GM03348 (cell line): ENCODE results near the gene MDK.

Experiments
- DNase-seq: peaks from one replicate; pipeline ENCODE4 v3.0.0; 2012; ENCODE audit warnings: low spot score

MDK gene

GRCh38 chr11:46402957-46403902 lies 21.8 kb downstream of the MDK start:
- DNase-seq: no peak

- peak; percentile 58 for DNase-seq
Measured at GRCh38 chr11:46404476-46405017, 23.1 kb downstream of the MDK start.

DNA sequence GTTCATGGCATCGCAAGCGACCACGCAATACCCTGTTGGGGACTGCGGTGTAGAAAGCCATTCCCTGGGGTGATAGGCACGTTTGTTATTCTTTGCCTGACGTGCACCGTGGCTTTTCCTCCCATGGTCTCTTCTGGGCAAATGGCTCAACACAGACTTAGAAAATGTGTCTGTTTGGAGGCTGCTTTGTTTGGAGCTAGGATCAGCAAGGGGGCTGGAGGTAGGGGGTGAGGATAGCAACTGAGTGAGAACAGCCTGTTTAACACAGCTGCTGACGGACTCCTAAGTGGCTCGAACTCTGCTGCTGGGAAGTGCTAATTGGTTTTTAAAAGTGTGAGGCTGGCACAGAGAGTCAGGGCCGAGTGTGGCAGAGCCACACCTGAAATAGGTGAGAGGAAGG lies 26.2 kb downstream of the MDK start:
- no peak for DNase-seq

GRCh38 chr11:46408407-46408986 lies 27.0 kb downstream of the MDK start:
- no peak for DNase-seq

DNA sequence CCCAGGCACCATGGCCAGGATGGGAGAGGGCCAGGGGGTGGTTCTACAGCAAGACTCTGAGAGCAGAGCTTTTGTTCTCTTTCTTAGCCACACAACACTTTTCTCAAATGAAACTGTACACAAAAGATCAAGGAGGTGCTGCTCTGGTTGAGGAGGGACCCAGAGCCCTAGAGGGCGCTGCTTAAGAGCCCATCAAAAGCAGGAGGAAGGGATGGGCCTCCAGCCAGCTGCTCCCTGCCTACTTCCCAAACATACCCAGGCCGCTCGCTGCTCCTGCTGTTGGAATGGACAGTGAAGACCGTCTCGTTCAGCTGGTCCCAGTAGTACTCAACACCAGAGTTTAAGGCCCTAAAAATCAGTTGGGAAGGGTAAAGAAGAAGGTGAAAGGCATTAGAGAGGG lies 28.6 kb downstream of the MDK start:
- DNase-seq: no peak

GRCh38 chr11:46413760-46414465 lies 32.4 kb downstream of the MDK start:
- DNase-seq: no peak

DNA sequence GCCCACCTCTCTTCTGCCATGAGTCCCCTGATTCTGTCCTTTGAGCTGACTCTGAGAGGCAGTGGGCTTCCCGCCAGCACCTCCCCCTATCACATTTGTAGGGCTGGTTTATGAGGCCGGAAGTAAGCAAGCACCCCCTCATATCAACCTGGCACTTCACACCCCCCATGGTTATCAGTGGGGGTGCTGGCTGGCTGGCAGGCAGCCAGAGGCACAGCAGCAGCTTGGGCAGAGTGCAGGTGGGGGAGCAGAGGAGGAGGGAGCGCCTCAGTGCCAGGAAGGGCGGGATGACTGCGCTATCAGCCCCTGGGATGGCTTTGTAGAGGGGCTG lies 33.0 kb downstream of the MDK start:
- no peak for DNase-seq

DNA sequence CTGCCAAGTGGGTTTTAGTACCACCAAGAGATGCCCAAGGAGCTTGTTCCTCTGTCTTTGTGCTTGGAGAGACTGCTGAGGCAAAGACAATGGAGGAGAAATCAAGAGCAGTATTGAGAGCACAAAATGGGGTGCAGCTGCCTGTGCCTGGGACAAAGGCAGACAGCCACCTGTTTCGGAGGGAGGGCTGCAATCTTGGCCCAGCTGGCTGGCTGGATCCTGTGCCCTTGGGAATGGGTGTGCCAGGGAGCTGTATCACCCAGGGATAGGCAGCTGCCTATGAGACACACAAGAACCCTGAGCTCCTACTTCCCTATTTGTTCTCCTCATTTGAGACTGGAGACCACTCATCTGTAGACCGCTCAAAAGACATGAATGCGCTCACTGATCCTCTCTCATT lies 33.4 kb downstream of the MDK start:
- no peak for DNase-seq

- no peak for DNase-seq
Measured at GRCh38 chr11:46417711-46418110, 36.2 kb downstream of the MDK start.

- DNase-seq: no peak
Measured at GRCh38 chr11:46418751-46419150, 37.3 kb downstream of the MDK start.

- DNase-seq: no peak
Measured at GRCh38 chr11:46420513-46420912, 39.0 kb downstream of the MDK start.

DNA sequence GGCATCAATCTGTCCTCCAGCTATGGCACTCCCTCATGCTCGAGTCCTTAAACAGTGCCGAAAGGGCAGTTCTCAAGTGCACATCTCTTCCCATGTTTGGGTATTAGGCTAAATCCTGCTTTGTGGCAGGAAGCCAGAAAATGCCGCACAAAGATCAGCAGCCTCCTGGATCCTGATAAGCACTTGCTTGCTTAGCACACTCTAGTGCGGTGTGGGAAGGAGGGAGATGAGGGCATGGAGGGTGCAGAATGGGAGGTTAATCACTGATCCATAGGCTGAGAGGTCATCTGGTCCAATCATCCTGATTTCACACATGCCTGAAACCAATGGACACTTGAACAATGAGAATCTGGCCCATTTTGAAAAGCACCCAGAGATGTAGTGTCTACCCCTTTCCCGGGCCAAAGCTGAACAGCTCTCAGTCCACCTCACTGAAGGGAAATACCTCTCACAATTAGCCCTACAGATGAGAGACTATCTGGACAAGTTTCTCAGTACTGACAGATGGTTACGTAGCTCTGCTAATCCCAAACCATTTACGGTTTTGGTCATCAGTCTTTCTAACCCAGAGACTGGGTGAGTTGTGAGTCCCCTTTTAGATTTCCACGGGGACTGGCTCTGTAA lies 39.9 kb downstream of the MDK start:
- DNase-seq: no peak

DNA sequence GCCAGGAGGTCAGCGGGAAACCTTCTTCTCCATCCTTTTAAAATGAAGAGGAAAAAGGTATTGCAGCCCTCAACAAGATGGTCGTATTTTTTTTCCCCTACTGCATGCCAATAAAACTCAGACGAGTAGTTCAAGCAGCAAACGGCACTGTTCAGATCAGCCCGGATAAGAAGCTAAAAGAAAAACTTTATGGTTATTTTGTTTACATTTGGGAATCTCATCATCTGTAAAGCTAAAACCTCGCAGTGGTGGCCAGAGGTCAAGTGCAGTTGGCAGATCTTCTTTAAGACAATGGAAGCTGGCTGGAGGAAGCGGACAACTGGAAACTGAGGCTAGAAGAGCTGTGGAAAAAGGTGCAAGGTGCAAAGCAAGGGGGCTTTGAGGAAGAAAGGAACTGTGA lies 41.1 kb downstream of the MDK start:
- no peak for DNase-seq

- DNase-seq: no peak
Measured at GRCh38 chr11:46426233-46426991, 44.9 kb downstream of the MDK start.

- no peak for DNase-seq
Measured at GRCh38 chr11:46427364-46427763, 45.9 kb downstream of the MDK start.

DNA sequence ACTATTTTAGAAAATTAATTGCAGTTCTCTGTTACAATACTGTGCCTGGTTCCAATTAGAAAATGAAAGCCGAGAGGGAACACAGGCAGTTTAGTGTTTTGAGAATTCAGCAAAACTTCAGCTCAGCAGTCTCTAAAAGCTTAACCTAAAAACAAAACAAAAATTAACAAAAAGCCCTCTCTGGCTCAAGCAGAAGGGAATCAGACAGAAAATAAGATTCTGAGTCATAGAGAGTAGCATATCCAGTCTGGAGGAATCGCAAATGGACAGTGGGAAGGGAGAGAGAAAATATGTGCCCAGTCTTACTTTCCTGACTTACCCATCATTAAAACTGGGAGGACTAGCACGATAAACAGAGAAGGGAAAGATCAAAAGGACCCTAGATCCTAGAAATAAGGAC lies 48.2 kb downstream of the MDK start:
- peak; percentile 27 for DNase-seq

GRCh38 chr11:46431211-46431610 lies 49.7 kb downstream of the MDK start:
- no peak for DNase-seq
